Right ventricle myocardium superior (tissue), 1 donor: ENCODE measurements around the gene TNIP1. TPM values are rescaled to one million over a fixed set of nuclear protein-coding genes. Genes with fewer than 3 reads are reported as not detected.

Source experiments
- ATAC-seq: fragments of 200-7000 bp; cut with Tn5 transposase; one replicate; pipeline ENCODE4 v1.9.1; 2020; ENCODE audit warnings: mild to moderate bottlenecking; ENCODE audit not compliant: poor library complexity
- DNase-seq: peaks from one replicate; pipeline ENCODE4 v3.0.0-alpha.2; 2020
- intact Hi-C: fragments of 100-400 bp; cut with DNase I; formaldehyde crosslinking; loops from one replicate; pipeline ENCODE4 v1.11.2; 2022
- total RNA-seq: library from RNA; stranded (reverse); fragmentation: NEBNext Ultra II Directional; extraction: Animal tissue kit (Norgen Biotek cat#: 25700); gene quantifications from one replicate; pipeline ENCODE4 v1.2.1, GENCODE V29; 2021
- donor health status: DM: no; HTN: yes; CAD: no; lungs with severe emphysema.

Gene TNIP1
- total RNA-seq, 1 donor from 2014 or later = 126 TPM

DNA sequence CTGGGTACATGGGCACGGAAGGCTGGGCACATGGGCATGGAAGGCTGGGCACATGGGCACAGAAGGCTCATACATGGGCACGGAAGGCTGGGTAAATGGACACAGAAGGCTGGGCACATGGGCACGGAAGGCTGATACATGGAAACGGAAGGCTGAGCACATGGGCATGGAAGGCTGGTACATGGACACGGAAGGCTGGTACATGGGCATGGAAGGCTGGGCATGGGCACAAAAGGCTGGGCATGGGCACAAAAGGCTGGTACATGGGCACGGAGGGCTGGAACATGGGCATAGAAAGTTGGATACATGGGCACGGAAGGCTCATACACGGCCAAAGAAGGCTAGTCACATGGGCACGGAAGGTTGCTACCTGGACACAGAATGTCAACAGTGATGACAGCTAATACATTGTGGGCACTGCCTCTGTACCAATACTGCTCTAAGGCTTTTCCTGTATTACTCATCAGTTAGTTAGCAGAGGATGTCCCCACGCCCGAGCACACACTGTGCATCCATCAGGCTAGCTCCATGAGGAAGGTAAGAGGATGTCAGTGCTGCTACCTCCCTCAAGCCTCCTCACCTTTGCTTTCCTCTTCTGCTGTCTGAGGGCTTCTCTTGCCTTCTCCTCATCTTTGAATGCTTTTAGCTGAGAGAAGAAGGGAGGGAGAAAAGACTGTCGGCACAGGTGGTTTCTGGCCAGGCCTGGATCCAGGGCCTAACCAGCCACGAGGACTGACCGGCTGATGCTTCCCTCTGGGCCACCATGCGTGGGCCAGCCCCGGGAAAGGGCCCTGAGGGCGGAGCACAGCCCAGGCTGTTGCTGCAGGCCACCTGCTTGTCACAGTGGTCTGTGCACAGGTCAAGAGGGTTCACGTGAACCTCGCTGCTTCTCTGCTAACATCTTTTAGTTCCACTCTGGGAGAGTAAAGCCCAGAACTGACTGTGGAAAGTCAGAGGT is 46.1 kb downstream of the TNIP1 start:
- ATAC-seq = no peak
- no peak for DNase-seq
- intact Hi-C loops = no loop called here

DNA sequence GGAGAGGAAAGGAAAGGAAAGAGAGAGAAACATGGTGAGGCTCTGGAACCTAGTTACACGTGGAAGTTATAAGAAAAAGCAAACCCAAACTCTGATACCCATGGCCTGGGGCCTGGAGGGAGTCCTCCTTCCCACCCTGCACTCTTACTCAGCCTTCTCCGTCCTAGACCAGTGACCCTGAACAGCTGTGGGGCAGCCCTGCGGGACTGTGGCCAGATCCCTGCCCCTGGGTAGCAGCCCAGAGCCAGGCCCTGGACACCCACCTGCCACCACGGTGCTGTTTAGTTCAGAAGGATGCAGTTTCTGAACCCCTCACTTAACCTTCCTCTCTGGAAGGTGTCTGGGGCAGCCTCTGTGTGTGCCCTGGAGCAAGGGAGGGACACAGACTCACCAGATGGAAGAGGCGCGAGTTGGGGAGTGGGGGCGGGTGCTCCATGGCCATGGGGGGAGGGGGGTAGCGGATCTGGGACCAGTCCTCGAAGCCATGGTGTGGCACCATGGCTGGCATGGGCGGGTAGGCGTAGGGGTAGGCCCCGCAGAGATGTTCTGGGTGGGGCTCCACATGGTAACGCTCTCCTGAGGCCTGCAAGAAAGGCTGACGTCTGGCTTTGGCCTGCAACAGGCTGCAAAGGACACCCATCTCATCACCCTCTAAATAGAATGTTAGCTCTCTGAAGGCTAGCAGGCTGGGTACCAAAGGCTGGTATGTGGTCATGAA is 47.5 kb downstream of the TNIP1 start:
- intact Hi-C loops = no loop called here
- ATAC-seq (no peak), DNase-seq (no peak)

DNA sequence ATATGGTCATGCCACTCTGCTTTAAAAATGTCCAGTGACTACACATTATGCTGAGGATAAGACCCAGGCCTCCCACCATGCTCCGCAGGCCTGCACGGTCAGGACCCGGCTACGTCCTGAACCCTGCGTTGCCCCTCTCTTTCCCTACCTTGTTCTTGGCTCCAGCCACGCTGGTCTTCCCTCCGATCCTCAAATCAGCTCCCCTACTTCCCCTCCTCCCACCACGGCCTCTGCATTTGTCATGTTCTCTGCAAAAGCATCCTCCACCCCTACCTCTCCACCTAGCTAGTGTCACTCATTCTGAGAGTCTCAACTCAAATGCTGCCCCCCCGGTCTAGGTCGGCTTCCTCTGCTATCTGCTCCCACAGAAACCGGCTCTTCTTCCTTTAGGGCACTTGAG is 49.3 kb downstream of the TNIP1 start:
- ATAC-seq (no peak), DNase-seq (no peak)
- intact Hi-C loops = no loop called here

DNA sequence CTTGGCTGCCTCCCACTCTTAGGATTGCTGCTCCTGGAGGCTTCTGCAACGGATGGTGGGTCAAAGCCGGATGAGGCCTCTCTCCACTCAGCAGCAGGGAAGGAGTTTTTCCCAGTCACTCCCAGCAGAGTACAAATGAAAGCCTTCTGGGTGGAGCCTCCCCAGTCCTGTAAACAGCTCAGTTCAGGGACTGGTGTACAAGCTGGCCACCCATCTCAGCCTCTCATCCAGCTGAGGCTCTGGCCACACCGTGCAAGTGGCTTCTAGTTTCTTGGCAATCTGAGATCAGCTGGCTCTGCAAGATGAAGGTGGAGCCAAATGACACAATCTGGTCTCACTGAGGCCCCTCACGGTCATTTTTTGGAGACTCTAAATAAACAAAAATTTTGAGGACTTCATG is 50.5 kb downstream of the TNIP1 start:
- intact Hi-C loops = no loop called here
- peak; percentile 80 for ATAC-seq
- peak; percentile 82 for DNase-seq

DNA sequence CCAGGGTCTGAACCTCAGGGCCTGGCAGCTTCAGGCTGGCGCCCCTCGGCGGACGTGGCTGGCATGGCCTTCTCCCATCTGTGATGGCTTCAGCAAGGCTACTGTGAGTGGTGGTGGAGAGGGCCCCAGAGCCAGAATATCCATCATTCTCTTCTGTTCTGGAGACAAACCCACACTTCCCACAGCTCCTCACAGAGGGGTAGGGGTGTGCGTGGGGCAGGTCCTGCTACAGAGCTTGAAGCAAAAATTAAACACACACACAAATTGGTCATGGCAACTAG is 50.8 kb downstream of the TNIP1 start:
- ATAC-seq = peak; percentile 4
- intact Hi-C loops = no loop called here
- DNase-seq = peak; percentile 50

DNA sequence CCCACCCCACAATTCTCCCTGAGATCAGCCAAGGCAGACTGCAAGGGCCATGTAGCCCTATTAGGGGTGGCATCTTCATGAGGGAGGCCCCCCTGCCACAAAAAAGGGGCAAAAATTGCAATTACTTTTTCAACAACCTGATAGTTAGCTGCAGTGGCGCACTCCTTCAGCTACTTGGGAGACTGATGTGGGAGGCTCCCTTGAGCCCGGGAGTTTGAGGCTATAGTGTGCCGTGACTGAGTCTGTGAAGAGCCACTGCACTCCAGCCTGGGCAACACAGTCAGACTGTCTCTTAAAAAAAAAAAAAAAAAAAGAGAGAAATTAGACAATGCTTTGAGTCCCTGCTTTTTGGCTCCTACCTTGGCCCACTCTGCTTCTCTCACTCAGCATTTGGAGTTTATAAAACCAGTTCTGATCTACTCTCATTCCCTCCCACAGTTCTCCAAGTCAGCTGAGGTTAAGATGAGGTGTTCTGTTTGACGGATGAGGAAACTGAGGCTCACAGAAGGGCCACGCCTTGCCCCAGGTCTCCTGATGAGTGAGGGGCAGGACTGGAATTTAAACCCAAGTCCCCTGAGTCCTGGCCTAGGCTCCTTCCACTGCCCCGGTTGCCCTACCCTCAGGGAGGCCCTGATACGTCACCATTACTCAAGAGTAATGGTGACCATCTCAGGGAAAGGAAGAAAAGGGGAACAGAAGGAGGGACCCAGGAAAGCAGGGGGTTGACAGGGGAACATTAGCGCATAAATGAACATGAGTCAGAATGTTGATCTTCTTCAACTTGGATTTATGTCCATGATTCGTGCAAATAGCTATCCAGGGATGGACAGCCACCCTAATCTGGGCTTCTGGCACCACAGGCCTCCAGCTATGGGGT is 51.4 kb downstream of the TNIP1 start:
- ATAC-seq (no peak), DNase-seq (no peak)
- intact Hi-C loops = no loop called here

DNA sequence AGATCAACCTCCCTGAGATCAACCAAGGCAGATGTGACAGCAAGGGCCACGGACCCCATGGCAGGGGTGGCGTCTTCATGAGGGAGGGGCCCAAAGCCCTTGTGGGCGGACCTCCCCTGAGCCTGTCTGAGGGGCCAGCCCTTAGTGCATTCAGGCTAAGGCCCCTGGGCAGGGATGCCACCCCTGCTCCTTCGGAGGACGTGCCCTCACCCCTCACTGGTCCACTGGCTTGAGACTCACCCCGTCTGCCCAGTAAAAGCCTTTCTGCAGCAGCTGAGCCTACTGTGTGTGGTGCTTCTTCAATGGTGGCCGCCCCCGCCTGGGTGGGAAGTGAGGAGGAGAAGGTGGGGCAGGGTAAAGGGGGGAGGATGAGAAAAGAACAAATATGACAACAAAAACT is 52.1 kb downstream of the TNIP1 start:
- intact Hi-C loops = no loop called here
- ATAC-seq (no peak), DNase-seq (no peak)

DNA sequence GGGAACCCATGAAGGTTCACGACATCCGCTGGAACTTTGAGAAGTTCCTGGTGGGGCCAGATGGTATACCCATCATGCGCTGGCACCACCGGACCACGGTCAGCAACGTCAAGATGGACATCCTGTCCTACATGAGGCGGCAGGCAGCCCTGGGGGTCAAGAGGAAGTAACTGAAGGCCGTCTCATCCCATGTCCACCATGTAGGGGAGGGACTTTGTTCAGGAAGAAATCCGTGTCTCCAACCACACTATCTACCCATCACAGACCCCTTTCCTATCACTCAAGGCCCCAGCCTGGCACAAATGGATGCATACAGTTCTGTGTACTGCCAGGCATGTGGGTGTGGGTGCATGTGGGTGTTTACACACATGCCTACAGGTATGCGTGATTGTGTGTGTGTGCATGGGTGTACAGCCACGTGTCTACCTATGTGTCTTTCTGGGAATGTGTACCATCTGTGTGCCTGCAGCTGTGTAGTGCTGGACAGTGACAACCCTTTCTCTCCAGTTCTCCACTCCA is 52.8 kb downstream of the TNIP1 start:
- DNase-seq (no peak), ATAC-seq (no peak)
- intact Hi-C loops = no loop called here

DNA sequence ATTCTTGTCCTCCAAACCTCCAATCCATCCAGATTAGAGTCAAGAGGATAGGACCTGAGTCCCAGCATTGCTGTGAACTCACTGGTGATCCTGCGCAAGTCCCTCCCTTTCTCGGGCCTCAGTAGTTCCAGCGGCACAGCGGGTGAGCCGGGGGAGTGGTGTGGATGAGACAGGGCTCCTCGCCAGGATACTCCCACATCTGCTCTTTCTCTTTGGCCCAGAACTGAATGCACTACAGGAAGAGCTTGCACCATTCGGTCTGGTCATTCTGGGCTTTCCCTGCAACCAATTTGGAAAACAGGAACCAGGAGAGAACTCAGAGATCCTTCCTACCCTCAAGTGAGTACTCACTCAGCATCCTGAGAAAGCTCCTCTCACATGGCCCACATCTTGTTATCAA is 54.2 kb downstream of the TNIP1 start:
- intact Hi-C loops = no loop called here
- DNase-seq (peak; percentile 77), ATAC-seq (no peak)

DNA sequence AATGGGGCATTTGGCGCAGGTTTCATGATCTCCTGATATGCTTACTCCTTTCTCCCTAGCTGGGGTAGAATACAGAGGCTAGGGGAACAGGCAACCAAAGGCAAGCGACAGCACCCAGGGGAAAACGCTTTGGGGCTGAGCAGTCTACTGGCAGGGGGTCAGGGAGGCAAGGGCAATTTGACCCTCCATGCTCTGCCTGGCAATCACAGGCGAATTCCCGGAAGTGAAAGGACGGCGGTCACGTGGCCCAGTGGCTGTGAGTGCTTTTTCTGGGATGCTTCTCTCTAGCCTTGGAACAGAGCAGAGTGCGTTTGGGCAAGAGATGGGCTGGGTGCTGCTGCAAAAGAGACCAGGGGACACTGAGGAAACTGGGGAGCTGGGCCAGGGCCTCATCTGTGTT is 54.7 kb downstream of the TNIP1 start:
- intact Hi-C loops = no loop called here
- no peak for DNase-seq
- ATAC-seq = no peak

DNA sequence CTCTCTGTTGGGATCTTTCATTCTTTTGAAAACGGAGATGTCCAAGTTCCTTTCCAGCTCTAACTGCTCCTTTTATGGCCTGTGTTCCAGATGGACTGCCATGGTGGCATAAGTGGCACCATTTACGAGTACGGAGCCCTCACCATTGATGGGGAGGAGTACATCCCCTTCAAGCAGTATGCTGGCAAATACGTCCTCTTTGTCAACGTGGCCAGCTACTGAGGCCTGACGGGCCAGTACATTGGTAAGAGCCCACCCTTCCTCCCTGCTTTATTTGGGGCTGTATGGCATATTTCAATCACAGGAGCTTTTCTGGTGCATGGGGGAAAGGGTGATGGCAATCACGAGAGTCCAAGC is 55.6 kb downstream of the TNIP1 start:
- intact Hi-C loops = no loop called here
- ATAC-seq (no peak), DNase-seq (no peak)

DNA sequence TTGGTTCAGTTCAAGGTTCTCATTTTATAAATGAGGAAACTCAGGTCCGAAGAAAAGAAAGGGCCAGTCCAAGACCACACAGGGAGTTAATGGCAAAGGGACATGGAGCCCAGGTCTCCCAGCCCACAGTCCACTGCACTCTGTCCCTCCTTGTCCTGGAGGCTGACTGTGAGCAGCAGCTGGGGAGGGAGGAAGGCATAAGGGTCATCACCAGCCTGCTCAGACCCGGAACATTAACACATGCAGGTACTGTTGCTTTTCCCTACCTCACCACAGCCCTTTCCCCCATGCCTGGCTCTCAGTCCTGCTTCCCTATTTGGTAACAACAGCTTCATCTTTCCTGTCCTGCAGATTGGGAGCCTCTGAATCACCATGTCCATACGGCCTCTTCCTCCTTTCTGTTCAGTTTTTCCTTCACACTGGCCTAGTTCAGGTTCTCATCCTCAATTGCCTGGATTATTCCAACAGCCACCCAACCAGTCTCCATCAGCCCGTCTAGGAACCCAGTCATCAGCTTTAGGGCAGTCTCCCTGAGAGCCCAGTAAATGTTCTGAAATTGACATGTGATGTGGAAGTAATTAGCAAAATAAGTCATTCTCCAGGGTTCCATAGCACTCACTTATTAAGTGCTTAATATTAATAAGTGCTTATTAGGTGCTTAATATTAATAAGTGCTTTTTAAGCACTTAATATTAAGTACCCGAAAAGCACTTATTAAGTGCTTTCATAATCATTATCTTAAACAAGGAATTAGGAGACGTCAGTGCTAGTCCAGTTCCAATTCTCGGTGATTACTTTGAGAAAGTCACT is 56.2 kb downstream of the TNIP1 start:
- intact Hi-C loops = no loop called here
- ATAC-seq (no peak), DNase-seq (no peak)

DNA sequence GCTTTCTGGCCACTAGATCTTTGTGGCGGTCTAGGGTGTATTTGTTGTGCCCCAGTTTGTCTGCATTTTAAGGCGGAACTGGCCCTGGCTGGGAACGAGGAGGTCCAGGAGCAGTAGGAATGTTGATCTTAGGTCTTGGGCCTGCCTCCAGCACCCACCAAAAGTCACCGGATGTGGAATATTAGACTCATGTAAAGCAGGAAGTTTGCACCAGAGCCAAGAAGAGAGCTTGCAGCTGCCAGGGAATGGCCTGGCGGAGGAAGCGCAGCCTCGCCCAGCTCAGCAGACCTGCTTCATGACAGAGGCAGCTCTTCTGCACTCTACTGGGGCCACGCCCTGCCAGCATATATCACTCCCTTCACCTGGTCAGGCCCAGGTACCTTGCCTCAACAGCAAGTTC is 57.2 kb downstream of the TNIP1 start:
- DNase-seq (peak; percentile 84), ATAC-seq (peak; percentile 21)
- intact Hi-C loops = no loop called here

DNA sequence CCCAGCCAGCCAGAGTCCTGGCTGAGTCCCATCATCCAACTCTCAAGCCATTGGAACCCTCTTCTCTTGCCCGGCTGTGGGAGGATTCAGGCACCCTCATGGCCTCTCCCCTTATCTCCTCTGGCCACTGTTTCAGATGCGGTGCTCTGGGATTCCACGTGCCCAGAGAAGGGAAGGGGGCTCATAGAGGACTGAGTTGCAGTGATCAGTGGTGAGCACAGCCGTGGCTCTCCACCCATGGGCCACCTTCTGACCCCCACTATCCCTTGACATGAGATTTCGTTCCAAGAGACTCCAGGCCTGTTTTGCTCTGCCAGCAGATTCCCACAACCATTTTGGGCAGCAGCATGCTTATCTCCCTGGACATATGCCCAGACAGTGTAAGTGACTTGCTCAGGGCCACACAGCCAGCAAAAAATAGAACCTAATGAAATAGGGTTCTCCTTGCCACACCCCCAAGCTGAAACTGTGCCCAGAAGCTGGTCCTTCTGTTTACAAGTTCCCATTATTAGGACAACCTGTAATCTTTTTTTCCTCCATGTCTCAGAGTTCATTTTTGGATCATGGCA is 57.7 kb downstream of the TNIP1 start:
- ATAC-seq = peak; percentile 55
- DNase-seq = peak; percentile 85
- intact Hi-C loops = no loop called here

DNA sequence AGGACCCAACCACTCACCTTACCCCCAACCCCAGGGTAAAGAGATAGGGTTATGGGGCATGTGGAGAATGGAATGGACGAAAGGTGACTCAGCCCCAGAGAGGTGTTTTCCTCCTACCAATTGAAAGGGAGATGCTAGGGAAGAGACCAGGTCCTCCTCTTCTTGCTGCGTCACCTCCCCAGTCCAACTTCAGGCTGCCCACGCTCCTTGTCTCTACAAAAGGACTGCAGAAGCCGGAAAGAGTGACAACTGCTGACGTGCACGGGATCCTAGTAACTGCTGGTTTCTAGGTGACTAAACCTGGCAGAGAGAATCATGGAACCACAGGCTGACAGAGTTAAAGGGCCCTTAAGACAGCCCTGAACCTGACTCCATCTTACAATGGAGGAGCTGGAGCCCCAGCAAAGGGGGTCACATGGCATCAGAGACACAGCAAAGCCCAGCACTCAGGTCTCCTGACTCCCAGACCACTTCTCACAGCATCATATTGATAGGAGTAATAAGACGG is 58.3 kb downstream of the TNIP1 start:
- intact Hi-C loops = no loop called here
- no peak for DNase-seq
- ATAC-seq = peak; percentile 12

DNA sequence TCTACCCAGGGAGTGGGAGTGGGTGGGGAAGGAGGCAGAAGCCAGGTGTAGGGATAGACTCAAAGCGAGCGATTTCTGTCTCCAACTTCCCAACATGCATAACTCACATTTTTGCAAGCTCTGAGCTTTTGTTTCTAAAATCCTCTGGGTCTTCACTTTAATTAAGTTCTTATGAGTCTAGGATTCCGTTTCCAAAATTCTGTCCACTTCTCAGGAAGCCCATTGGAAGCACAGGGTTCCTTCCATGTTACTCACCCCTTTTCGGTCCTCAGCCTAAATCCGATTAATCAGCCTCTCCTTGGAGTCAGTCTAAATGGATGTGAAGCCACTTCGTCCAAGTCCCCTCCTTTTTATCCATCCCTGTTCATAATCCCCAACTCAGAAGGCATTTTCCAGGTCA is 59.1 kb downstream of the TNIP1 start:
- intact Hi-C loops = no loop called here
- DNase-seq (no peak), ATAC-seq (no peak)

DNA sequence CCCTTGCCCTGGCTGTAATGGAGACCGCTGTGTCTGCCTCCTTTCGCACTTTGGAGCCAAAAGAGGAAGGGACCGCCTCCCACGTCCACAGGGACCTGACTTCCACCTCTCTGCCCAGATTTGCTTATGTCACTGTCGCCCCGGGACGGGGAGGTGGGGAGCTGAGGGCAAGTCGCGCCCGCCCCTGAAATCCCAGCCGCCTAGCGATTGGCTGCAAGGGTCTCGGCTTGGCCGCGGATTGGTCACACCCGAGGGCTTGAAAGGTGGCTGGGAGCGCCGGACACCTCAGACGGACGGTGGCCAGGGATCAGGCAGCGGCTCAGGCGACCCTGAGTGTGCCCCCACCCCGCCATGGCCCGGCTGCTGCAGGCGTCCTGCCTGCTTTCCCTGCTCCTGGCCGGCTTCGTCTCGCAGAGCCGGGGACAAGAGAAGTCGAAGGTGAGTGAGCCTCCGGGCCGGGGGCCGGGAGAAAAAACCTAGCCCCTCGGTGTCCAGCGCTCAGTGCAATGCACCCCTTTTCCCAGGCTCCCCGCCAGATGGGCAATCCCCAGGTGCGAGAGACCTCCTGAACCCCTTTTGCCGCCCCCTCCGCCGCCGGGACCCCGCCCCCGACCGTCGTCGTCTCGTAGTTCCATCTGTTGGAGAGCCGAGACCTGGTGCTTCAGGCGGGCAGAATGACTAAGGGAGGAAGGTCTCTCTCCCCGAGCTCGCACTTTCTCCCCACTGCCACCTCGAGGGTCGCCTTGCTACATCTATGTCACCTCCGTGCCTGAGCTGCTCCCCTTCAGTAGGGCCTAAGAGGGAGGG is 60.3 kb downstream of the TNIP1 start, which contains the start of gene GPX3:
GPX3 (plus strand) TSS at position 288 of the 807 bp plus-strand sequence; CDS start at position 352, 64 bp downstream.
- DNase-seq (peak; percentile 97), ATAC-seq (peak; percentile 90)
- intact Hi-C loops = no loop called here
